HG03442 (cell line): ENCODE measurements around the gene USP12.
"Not testable (repeated sequence)": the region's sequence is repeated elsewhere in the genome, so short reads cannot be mapped to it uniquely, and the experiment has no call there.

ENCODE experiments used
- ATAC-seq: cut with Tn5 transposase; IDR thresholded peaks from one replicate; pipeline ENCODE4 v1.9.1; 2021; ENCODE audit warnings: mild to moderate bottlenecking, moderate library complexity; ENCODE audit not compliant: unreplicated experiment

Gene USP12, protein sequence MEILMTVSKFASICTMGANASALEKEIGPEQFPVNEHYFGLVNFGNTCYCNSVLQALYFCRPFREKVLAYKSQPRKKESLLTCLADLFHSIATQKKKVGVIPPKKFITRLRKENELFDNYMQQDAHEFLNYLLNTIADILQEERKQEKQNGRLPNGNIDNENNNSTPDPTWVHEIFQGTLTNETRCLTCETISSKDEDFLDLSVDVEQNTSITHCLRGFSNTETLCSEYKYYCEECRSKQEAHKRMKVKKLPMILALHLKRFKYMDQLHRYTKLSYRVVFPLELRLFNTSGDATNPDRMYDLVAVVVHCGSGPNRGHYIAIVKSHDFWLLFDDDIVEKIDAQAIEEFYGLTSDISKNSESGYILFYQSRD

GRCh38 chr13:27171244-27171826 lies at the start of gene USP12:
TSS of gene USP12 (minus strand) at chr13:27171811. CDS start at chr13:27171639, 172 bp downstream.
- peak; percentile 11 for ATAC-seq

- ATAC-seq = no peak
These were observed 48.0 kb upstream of the USP12 start for GRCh38 chr13:27219611-27220010.

- not testable (repeated sequence) for ATAC-seq
These were observed 47.2 kb upstream of the USP12 start for GRCh38 chr13:27218861-27219260.

GRCh38 chr13:27217791-27218190 lies 46.2 kb upstream of the USP12 start:
- ATAC-seq = not testable (repeated sequence)

GRCh38 chr13:27213386-27213785 lies 41.8 kb upstream of the USP12 start:
- not testable (repeated sequence) for ATAC-seq

- ATAC-seq = no peak
These were observed 40.3 kb upstream of the USP12 start for GRCh38 chr13:27211771-27212364.

DNA sequence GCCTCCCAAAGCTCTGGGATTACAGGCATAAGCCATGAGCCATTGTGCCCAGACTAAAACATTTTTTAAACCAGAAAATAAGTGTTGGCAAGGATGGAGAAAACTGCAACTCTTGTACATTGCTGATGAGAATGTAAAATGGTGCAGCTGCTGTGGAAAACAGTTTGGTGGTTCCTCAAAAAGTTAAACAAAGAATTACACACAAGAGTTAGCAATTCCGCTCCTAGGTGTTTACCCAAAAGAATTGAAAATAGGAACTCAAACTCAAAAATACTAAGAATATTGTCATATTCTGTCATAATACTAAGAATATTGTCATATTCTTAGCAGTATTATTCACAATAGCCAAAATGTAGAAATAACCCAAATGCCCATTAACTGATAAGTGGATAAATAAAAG lies 39.7 kb upstream of the USP12 start:
- no peak for ATAC-seq

DNA sequence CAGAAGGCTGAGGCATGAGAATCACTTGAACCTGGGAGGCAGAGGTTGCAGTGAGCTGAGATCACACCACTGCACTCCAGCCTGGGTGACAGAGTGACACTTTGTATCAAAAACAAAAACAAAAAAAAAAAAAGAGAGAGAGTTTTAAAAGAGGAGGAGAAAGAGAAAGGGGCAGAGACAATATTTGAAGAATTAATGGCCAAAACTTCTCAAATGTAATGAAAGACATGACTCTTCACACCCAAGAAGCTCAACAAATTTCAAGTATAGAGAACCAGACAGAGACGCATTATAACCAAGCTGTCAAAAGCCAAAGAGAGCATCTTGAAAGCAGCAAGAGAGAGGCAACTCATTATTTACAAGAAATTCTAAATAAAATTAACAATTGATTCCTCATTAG lies 36.9 kb upstream of the USP12 start:
- ATAC-seq = no peak

GRCh38 chr13:27203854-27204253 lies 32.2 kb upstream of the USP12 start:
- no peak for ATAC-seq

- no peak for ATAC-seq
These were observed 31.6 kb upstream of the USP12 start for GRCh38 chr13:27203186-27203585.

DNA sequence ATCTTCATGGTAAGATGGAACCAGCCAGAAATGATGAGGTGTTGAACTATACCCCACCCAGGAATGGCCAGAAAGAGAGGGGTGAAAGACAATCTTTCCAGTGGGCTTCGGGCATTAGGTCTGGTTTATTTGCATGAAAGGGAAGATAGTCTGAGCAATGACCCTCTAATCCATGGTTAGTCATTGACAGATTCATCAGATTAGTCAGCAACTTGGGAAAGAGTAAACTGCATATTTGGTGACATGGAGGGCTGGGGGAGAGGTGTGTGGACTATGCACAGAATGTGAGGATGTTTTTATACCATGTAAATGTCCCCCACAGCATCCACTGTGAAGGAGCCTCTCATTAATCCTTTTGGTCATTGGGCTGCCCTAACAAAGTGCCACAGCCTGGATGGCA lies 30.1 kb upstream of the USP12 start:
- no peak for ATAC-seq

- no peak for ATAC-seq
These were observed 28.9 kb upstream of the USP12 start for GRCh38 chr13:27200413-27201070.

- ATAC-seq = no peak
These were observed 28.1 kb upstream of the USP12 start for GRCh38 chr13:27199696-27200095.

- no peak for ATAC-seq
These were observed 27.6 kb upstream of the USP12 start for GRCh38 chr13:27199211-27199610.

DNA sequence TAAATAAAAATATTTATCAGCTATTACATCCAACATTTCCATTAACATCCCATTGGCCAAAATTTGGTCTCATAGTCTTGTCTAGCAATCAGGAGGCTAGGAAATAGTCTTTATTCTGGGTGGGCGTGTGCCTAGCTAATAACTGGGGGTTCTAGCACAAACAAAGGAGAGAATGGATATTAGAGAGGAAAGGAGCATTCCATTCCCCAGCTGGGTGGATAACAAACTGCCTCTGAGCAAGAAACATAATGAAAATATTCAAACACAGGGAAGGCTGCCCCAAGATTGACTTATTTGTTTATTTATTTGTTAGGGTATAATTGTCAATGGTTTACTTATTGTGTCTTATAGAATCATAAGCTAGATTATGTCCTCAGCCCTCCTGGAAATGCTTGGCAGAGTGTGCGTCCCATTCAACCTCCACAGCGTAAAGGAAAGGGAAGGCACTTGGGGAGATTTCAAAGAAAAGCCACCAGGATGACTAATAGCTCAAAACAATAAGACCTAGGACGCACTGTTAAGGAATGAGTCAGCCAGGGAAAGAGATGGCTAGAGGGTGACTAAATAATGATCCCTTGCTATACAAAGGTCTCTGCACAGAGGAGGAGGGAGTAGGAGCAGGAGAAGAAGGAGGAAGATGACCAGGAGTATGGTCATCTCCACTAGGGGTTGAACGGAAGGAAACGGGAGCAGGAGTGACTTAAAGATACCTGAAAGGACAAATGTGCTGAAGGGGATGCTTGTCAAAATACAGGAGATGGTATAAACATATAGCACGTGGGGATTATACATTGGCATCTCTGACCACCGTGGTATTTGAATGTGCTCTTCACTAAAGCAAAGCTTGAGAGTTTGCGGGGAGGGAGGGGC lies 23.5 kb upstream of the USP12 start:
- ATAC-seq = peak; percentile 39

- no peak for ATAC-seq
These were observed 22.6 kb upstream of the USP12 start for GRCh38 chr13:27194209-27194608.

DNA sequence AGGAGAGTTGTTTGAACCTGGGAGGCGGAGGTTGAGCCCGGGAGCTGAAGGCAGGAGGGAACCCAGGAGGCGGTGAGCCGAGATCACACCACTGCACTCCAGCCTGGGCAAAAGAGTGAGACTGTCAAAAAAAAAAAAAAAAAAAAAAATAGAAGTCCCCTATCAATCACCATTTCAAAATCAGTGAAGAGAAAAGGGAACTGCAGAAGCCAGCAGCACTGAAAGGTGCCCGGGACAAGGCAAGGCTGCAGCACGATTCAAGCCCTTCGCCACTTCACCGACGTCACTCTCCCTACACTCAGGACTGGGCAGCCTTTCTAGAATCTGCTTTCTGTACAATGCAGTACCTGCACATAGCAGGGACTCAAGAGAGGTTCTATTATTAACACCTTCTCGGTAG lies 21.9 kb upstream of the USP12 start:
- ATAC-seq = no peak

DNA sequence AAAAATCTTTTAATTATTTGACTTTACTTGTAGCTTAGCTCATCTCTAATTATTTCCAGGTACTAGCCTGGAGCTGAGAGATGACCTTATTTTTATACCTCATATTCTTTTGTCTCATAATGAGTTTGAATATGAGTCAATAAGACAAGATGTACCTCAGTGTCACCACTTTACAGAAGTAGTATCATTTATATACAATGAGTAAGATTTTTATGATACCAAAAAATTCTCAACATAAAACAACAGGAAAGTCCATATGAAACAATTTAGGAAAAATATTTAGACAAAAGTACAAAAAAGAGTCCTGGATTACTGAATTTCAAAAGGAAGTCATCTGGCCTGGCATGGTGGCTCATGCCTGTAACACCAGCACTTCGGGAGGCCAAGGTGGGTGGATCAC lies 21.4 kb upstream of the USP12 start:
- ATAC-seq = no peak

DNA sequence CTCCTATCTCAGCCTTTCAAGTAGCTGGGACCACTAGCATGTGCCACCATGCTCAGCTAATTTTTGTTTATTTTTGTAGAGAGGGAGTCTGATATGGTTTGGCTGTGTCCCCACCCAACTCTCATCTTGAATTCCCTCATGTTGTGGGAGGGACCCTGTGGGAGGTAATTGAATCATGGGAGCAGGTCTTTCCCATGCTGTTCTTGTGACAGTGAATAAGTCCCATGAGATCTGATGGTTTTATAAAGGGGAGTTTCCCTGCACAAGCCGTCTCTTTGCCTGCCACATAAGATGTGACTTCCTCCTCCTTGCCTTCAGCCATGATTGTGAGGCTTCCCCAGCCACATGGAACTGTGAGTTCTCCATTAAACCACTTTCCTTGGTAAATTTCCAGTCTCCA lies 20.8 kb upstream of the USP12 start:
- not testable (repeated sequence) for ATAC-seq

GRCh38 chr13:27189192-27189591 lies 17.6 kb upstream of the USP12 start:
- ATAC-seq = no peak

DNA sequence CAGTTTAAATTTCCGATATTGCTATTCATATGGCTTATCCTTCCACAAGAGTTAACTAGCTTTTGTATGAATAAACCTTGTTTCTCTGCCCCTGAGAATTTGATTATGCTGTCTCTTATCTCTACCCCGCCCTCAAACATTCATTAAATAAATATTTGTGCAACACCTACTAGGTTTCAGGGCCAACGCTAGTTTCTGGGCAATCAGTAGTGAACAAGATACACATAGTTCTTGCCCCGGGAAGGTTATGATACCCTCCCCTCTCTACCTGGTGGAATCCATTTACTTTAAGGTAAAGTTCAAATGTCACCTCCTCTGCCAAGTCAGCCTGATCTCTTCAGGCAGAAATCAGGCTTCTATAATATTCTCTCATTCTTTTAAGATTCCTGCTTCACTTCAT lies 16.6 kb upstream of the USP12 start:
- no peak for ATAC-seq
